Measurements from ENCODE around the gene ATP5PB.

DNA sequence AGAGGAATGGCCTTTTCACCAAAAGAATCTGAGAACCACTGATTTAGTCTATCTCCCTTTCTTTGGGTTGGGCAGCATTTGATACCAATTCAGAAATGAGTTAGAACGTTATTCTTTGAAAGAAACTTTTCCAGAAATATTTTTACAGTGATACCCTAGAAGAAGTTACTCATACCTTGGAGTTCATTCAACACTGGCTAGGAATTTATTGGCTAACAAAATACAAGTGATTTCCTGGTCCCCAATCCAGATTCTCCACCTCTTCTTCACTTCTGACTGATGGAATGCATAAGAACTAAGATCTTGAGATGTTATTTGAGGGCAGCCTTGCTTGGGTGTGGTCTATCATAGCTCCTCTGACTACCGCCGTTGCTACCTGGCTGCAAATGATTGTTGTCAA lies 33.9 kb downstream of the ATP5PB start:
- TF ChIP-seq EP300 (IDR thresholded peaks at IDR 0.05) (no peak), POLR2A (IDR thresholded peaks at IDR 0.05) (no peak), POLR2AphosphoS5 (IDR thresholded peaks at IDR 0.05) (no peak)
- TF ChIP-seq, protein P1, sequence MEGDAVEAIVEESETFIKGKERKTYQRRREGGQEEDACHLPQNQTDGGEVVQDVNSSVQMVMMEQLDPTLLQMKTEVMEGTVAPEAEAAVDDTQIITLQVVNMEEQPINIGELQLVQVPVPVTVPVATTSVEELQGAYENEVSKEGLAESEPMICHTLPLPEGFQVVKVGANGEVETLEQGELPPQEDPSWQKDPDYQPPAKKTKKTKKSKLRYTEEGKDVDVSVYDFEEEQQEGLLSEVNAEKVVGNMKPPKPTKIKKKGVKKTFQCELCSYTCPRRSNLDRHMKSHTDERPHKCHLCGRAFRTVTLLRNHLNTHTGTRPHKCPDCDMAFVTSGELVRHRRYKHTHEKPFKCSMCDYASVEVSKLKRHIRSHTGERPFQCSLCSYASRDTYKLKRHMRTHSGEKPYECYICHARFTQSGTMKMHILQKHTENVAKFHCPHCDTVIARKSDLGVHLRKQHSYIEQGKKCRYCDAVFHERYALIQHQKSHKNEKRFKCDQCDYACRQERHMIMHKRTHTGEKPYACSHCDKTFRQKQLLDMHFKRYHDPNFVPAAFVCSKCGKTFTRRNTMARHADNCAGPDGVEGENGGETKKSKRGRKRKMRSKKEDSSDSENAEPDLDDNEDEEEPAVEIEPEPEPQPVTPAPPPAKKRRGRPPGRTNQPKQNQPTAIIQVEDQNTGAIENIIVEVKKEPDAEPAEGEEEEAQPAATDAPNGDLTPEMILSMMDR (IDR thresholded peaks at IDR 0.05) = no peak

All from stomach (tissue), 4 donors.